Spleen (tissue), 7 donors: ENCODE results near the gene SLC1A2.

ENCODE experiments used
- POLR2A ChIP-seq, 3 donors: fragments of 450-650 bp; IDR thresholded peaks; one replicate each; pipeline ENCODE4 v1.5.1; 2017; ENCODE audit warnings: antibody characterized with exemption in 3 of 3, mild to moderate bottlenecking in 1 of 3
- POLR2AphosphoS5 ChIP-seq, 3 donors: sonication (generic); formaldehyde crosslinking; IDR thresholded peaks; one replicate each; pipeline ENCODE4 v1.5.1; 2017; ENCODE audit warnings: antibody characterized with exemption in 3 of 3
- TF ChIP-seq, protein P1 (sequence below), 11 experiments: fragments of 200-600 bp in 7 of 11; fragments of 450-650 bp in 4 of 11; sonication (generic) in 4 of 11; IDR thresholded peaks in 8 of 11; conservative IDR thresholded peaks in 3 of 11; 1 replicate in 7 of 11; 2 replicates in 4 of 11; pipeline versions ENCODE4 v1.4.0 to v1.8.0; 2016 to 2021; ENCODE audit warnings: antibody characterized with exemption in 11 of 11, inconsistent platforms in 4 of 11, mild to moderate bottlenecking in 1 of 11
- donor health status: DM: no; HTN: no; CAD: no; lungs with moderate emphysema.
- donor health status: DM: no; HTN: no; CAD: no.
- donor health status: DM: no; HTN: no; CAD: no.

DNA sequence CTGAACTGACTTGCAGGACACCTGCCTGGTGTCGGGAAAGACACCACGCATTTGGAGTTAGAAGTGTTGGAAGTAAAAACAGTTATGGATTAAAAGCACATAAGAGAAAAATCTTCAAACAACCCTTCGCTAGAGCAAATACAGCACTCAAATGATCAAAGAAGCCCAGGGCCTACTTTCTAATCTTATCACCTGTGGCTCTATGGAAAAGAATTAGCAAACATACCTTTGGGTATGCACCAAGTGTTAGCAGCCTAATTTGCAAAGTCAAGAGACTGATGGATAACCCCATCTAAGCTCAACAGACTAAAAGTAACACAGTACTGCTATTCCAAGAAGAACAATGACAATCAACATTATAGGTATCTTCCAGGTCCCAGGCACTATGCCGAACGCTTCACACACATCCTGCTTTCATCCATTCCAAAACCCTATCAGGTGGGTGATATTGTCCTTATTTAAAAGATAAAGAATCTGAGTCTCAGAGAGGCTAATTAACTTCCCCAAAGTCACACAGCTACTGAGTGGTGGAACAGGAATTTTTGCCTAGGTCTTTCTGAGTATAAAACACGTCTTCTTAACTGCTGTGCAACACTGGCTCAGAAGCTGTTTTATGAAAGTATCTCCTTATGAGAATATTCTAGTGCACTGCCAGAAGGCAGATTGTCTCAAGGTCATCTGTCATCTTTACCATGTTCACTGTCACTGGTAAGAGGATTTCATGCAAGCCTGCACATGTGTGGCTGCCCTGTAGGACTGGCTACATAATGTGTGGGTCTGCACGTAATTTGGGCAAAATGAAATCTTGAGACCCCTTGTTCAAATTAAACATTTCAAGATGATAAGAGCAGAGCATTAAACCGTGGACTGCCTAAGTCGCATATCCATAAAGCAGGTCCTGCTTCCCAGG, 16.4 kb downstream of the SLC1A2 start:
- TF ChIP-seq, protein P1, sequence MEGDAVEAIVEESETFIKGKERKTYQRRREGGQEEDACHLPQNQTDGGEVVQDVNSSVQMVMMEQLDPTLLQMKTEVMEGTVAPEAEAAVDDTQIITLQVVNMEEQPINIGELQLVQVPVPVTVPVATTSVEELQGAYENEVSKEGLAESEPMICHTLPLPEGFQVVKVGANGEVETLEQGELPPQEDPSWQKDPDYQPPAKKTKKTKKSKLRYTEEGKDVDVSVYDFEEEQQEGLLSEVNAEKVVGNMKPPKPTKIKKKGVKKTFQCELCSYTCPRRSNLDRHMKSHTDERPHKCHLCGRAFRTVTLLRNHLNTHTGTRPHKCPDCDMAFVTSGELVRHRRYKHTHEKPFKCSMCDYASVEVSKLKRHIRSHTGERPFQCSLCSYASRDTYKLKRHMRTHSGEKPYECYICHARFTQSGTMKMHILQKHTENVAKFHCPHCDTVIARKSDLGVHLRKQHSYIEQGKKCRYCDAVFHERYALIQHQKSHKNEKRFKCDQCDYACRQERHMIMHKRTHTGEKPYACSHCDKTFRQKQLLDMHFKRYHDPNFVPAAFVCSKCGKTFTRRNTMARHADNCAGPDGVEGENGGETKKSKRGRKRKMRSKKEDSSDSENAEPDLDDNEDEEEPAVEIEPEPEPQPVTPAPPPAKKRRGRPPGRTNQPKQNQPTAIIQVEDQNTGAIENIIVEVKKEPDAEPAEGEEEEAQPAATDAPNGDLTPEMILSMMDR (IDR thresholded peaks at IDR 0.05 in 8 of 11, conservative IDR thresholded peaks at IDR 0.05 in 3 of 11), result no peak
- TF ChIP-seq POLR2A (IDR thresholded peaks at IDR 0.05) (no peak), POLR2AphosphoS5 (IDR thresholded peaks at IDR 0.05) (no peak)
